Karpas-422 (cell line): Measurements from ENCODE around the gene HLTF. TPM values are rescaled to one million over a fixed set of nuclear protein-coding genes. Genes with fewer than 3 reads are reported as not detected.

ENCODE experiments used
- DNase-seq: peaks from one replicate; pipeline ENCODE4 v3.0.0-alpha.2; 2015
- H2AFZ ChIP-seq: fragments of 200-600 bp; sonication (generic); 2 replicates; pipeline ENCODE4 v1.6.1; 2014; ENCODE audit warnings: antibody characterized with exemption, low read length, mixed read lengths
- H3K27ac ChIP-seq: fragments of 200-600 bp; sonication (generic); 2 replicates; pipeline ENCODE4 v1.5.1; 2014; ENCODE audit warnings: mild to moderate bottlenecking, low read length, moderate library complexity
- H3K27me3 ChIP-seq: fragments of 200-600 bp; sonication (generic); 2 replicates; pipeline ENCODE4 v1.6.1; 2014; ENCODE audit warnings: low read length, mixed read lengths
- H3K36me3 ChIP-seq: fragments of 200-600 bp; sonication (generic); 2 replicates; pipeline ENCODE4 v1.6.1; 2014; ENCODE audit warnings: low read length, mixed read lengths; ENCODE audit not compliant: insufficient read depth
- H3K4me1 ChIP-seq: fragments of 200-600 bp; sonication (generic); 2 replicates; pipeline ENCODE4 v1.6.1; 2014; ENCODE audit warnings: mild to moderate bottlenecking, low read length, mixed read lengths
- H3K4me2 ChIP-seq: fragments of 200-600 bp; sonication (generic); 2 replicates; pipeline ENCODE4 v1.6.1; 2014; ENCODE audit warnings: low read length, low read depth, mild to moderate bottlenecking; ENCODE audit not compliant: poor library complexity, severe bottlenecking
- H3K4me3 ChIP-seq: fragments of 200-600 bp; sonication (generic); 2 replicates; pipeline ENCODE4 v1.5.1; 2014; ENCODE audit warnings: mild to moderate bottlenecking, antibody characterized with exemption, low read length, mixed read lengths
- H3K79me2 ChIP-seq: fragments of 200-600 bp; sonication (generic); 2 replicates; pipeline ENCODE4 v1.6.1; 2014; ENCODE audit warnings: mild to moderate bottlenecking, low read length, mixed read lengths
- H3K9ac ChIP-seq: fragments of 200-600 bp; sonication (generic); 2 replicates; pipeline ENCODE4 v1.6.0; 2014; ENCODE audit warnings: low read length
- H3K9me2 ChIP-seq: fragments of 200-600 bp; sonication (generic), shearing (Covaris generic); replicated peaks from 2 replicates; pipeline ENCODE4 v1.6.0; 2014; ENCODE audit warnings: mild to moderate bottlenecking, low read length, moderate library complexity; ENCODE audit not compliant: insufficient read depth
- H3K9me3 ChIP-seq: fragments of 300-700, 200-600 bp; sonication (generic); 2 replicates; pipeline ENCODE4 v1.6.1; 2014; ENCODE audit warnings: low read length, mixed read lengths
- H4K20me1 ChIP-seq: fragments of 200-600 bp; sonication (generic); 2 replicates; pipeline ENCODE4 v1.6.1; 2014; ENCODE audit warnings: mild to moderate bottlenecking, antibody characterized with exemption, low read length, low read depth; ENCODE audit not compliant: insufficient read depth
- total RNA-seq: library from RNA; depleted of rRNA; stranded (reverse); fragments of >200 nt; shearing (Covaris generic); gene quantifications from 2 replicates; pipeline ENCODE4 v1.2.3, GENCODE V29; 2014; ENCODE audit warnings: low replicate concordance

HLTF gene
- total RNA-seq, 1 experiment from 2014 or later = 84.9 TPM

GRCh38 chr3:149013726-149014125 is 72.6 kb downstream of the HLTF start:
- Histone ChIP-seq H3K79me2 (no peaks in the 10 kb centered on the region), H3K9me3 (no peaks in the 10 kb centered on the region), H3K4me1 (no peaks in the 10 kb centered on the region), H3K4me3 (no peak overlapping the region), H3K27ac (no peak overlapping the region), H3K36me3 (no peaks in the 10 kb centered on the region), H2AFZ (no peak overlapping the region), H3K4me2 (no peak overlapping the region), H3K27me3 (no peaks in the 10 kb centered on the region), H3K9ac (no peak overlapping the region), H3K9me2 (no peaks in the 10 kb centered on the region), H4K20me1 (no peaks in the 10 kb centered on the region)
- DNase-seq = no peak

- no peak overlapping the region for H3K27ac ChIP-seq
- H3K4me1 ChIP-seq = peaks cover 1% of the 10 kb centered on the region; the same call in 1 of the 2 replicates
- no peak overlapping the region for H3K4me3 ChIP-seq
- H4K20me1 ChIP-seq = no peaks in the 10 kb centered on the region
- no peaks in the 10 kb centered on the region for H3K9me3 ChIP-seq
- H3K4me2 ChIP-seq = no peak overlapping the region
- no peaks in the 10 kb centered on the region for H3K79me2 ChIP-seq
- H2AFZ ChIP-seq = no peak overlapping the region
- no peaks in the 10 kb centered on the region for H3K27me3 ChIP-seq
- no peak for DNase-seq
- H3K9me2 ChIP-seq = no peaks in the 10 kb centered on the region
- H3K9ac ChIP-seq = no peak overlapping the region
- no peaks in the 10 kb centered on the region for H3K36me3 ChIP-seq
These were observed 74.7 kb downstream of the HLTF start for GRCh38 chr3:149011676-149012075.

- Histone ChIP-seq H3K79me2 (no peaks in the 10 kb centered on the region), H3K9me3 (no peaks in the 10 kb centered on the region), H3K27me3 (no peaks in the 10 kb centered on the region), H3K36me3 (no peaks in the 10 kb centered on the region), H2AFZ (no peak overlapping the region), H4K20me1 (no peaks in the 10 kb centered on the region), H3K27ac (no peak overlapping the region), H3K4me3 (no peak overlapping the region), H3K9me2 (no peaks in the 10 kb centered on the region), H3K4me1 (peaks cover 3% of the 10 kb centered on the region; the same call in 1 of the 2 replicates), H3K4me2 (no peak overlapping the region), H3K9ac (no peak overlapping the region)
- DNase-seq = no peak
These were observed 75.4 kb downstream of the HLTF start for GRCh38 chr3:149010966-149011365.

- Histone ChIP-seq H3K27me3 (no peaks in the 10 kb centered on the region), H4K20me1 (no peaks in the 10 kb centered on the region), H3K9ac (no peak overlapping the region), H2AFZ (no peak overlapping the region), H3K9me3 (no peaks in the 10 kb centered on the region), H3K9me2 (no peaks in the 10 kb centered on the region), H3K27ac (no peak overlapping the region), H3K36me3 (no peaks in the 10 kb centered on the region), H3K4me2 (no peak overlapping the region), H3K4me3 (no peak overlapping the region), H3K79me2 (no peaks in the 10 kb centered on the region), H3K4me1 (peaks cover 3% of the 10 kb centered on the region; the same call in 1 of the 2 replicates)
- DNase-seq = no peak
These were observed 75.8 kb downstream of the HLTF start for GRCh38 chr3:149010504-149010951.

- Histone ChIP-seq H3K4me3 (no peak overlapping the region), H3K9ac (no peak overlapping the region), H2AFZ (no peak overlapping the region), H3K27ac (no peak overlapping the region), H4K20me1 (no peaks in the 10 kb centered on the region), H3K4me1 (peaks cover 4% of the 10 kb centered on the region), H3K36me3 (no peaks in the 10 kb centered on the region), H3K9me3 (no peaks in the 10 kb centered on the region), H3K27me3 (no peaks in the 10 kb centered on the region), H3K4me2 (no peak overlapping the region), H3K79me2 (no peaks in the 10 kb centered on the region), H3K9me2 (no peaks in the 10 kb centered on the region)
- DNase-seq = no peak
These were observed 76.6 kb downstream of the HLTF start for GRCh38 chr3:149009732-149010131.

- Histone ChIP-seq H3K9ac (no peak overlapping the region), H3K27me3 (no peaks in the 10 kb centered on the region), H3K9me3 (no peaks in the 10 kb centered on the region), H3K4me2 (no peak overlapping the region), H3K9me2 (no peaks in the 10 kb centered on the region), H3K4me1 (peaks cover 20% of the 10 kb centered on the region), H3K36me3 (no peaks in the 10 kb centered on the region), H4K20me1 (peaks cover 4% of the 10 kb centered on the region), H3K79me2 (no peaks in the 10 kb centered on the region), H3K4me3 (no peak overlapping the region), H3K27ac (no peak overlapping the region), H2AFZ (no peak overlapping the region)
- DNase-seq = no peak
These were observed 78.6 kb downstream of the HLTF start for GRCh38 chr3:149007567-149008257.

- H3K79me2 ChIP-seq = no peaks in the 10 kb centered on the region
- no peak overlapping the region for H3K4me3 ChIP-seq
- H3K9me2 ChIP-seq = no peaks in the 10 kb centered on the region
- no peak overlapping the region for H3K4me2 ChIP-seq
- H3K9ac ChIP-seq = no peak overlapping the region
- no peak overlapping the region for H3K27ac ChIP-seq
- peaks cover 4% of the 10 kb centered on the region for H4K20me1 ChIP-seq
- no peaks in the 10 kb centered on the region for H3K27me3 ChIP-seq
- H3K4me1 ChIP-seq = peaks cover 20% of the 10 kb centered on the region
- no peak for DNase-seq
- H3K9me3 ChIP-seq = no peaks in the 10 kb centered on the region
- peaks cover 3% of the 10 kb centered on the region; the same call in 1 of the 2 replicates for H3K36me3 ChIP-seq
- no peak overlapping the region for H2AFZ ChIP-seq
These were observed 80.9 kb downstream of the HLTF start for GRCh38 chr3:149005416-149005815.

GRCh38 chr3:149004622-149005021 is 81.7 kb downstream of the HLTF start:
- peaks cover 4% of the 10 kb centered on the region for H4K20me1 ChIP-seq
- no peak overlapping the region for H3K4me2 ChIP-seq
- H3K9ac ChIP-seq = no peak overlapping the region
- H3K79me2 ChIP-seq = no peaks in the 10 kb centered on the region
- no peaks in the 10 kb centered on the region for H3K9me2 ChIP-seq
- no peak overlapping the region for H3K27ac ChIP-seq
- no peak overlapping the region for H2AFZ ChIP-seq
- H3K27me3 ChIP-seq = no peaks in the 10 kb centered on the region
- no peak overlapping the region for H3K4me3 ChIP-seq
- no peak for DNase-seq
- H3K4me1 ChIP-seq = peaks cover 20% of the 10 kb centered on the region
- no peaks in the 10 kb centered on the region for H3K9me3 ChIP-seq
- peaks cover 4% of the 10 kb centered on the region; the same call in 1 of the 2 replicates for H3K36me3 ChIP-seq
